ENCODE measurements around the gene NFIB. TPM values are rescaled to one million over a fixed set of nuclear protein-coding genes. Genes with fewer than 3 reads are reported as not detected.

The NFIB gene
- total RNA-seq, 2 experiments from 2014 or later = not detected

DNA sequence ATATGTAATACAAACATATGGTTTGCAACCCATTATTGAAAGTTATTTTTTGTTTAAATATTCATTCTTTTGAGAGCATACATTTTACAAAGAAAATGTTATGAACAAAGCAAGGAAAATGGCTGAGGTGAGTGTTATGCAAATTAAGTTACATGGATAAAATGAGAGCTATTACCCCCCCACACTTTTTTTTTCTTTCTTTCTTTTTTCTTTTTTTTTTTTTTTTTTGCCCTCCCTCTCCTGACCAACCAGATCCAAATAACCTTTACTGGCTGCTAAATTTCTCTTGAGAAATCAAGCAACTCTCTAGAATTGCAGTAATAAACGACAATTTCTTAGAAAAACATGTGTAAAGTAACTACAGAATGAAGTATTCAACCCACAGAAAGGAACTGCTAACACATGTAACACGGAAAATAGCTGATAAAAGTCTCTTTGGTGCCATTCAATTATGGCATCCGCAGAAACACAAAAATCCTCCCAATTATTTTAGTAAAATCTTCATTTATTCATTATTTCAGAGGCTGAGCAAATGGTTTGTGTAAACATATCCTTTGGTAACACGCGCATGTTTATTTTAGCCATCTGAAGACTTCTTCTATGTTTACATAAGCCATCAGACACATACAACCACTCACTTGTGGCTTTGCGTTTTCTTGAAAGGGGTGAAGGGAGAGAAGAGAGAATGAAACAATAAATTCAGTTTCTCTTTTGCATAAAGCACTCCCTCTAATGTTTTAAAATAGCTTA, 216.1 kb downstream of the NFIB start:
- POLR2A ChIA-PET = no interaction called here
- H3K9me3 Mint-ChIP-seq (ENCODE audit: insufficient read depth) = no peaks in the 10 kb centered on the region
- no peaks in the 10 kb centered on the region for H3K27me3 Mint-ChIP-seq (ENCODE audit: low read depth)
- no peak overlapping the region for H3K4me3 Mint-ChIP-seq
- H3K4me1 Mint-ChIP-seq (ENCODE audit: low read depth) = no peaks in the 10 kb centered on the region
- H3K36me3 Mint-ChIP-seq (ENCODE audit: low read depth) = no peaks in the 10 kb centered on the region
- DNase-seq (no peak), ATAC-seq (no peak)
- CTCF ChIA-PET = no interaction called here
- no peak overlapping the region for H3K27ac Mint-ChIP-seq

DNA sequence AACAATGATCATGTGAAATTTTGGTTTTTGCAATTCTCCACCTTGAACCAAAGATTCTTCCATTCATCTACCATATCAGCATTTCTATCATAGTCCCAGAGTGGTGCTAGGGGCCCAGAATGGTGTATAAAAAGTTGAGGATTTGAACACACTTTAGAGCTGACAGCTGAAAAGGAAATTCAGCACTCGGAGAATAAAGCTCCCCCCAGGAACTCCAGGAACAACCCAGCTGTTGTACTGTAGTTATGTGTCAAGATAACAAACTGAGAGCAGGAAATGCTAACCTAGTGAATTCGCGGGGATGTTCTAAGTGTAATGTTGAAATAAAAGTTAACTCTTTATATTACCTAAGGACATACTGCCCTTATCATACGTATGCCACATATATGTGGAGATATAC, 216.7 kb downstream of the NFIB start:
- DNase-seq (no peak), ATAC-seq (no peak)
- no peaks in the 10 kb centered on the region for H3K27me3 Mint-ChIP-seq (ENCODE audit: low read depth)
- POLR2A ChIA-PET = no interaction called here
- H3K27ac Mint-ChIP-seq = no peak overlapping the region
- H3K4me1 Mint-ChIP-seq (ENCODE audit: low read depth) = no peaks in the 10 kb centered on the region
- H3K4me3 Mint-ChIP-seq = no peak overlapping the region
- no peaks in the 10 kb centered on the region for H3K9me3 Mint-ChIP-seq (ENCODE audit: insufficient read depth)
- no peaks in the 10 kb centered on the region for H3K36me3 Mint-ChIP-seq (ENCODE audit: low read depth)
- CTCF ChIA-PET = no interaction called here

DNA sequence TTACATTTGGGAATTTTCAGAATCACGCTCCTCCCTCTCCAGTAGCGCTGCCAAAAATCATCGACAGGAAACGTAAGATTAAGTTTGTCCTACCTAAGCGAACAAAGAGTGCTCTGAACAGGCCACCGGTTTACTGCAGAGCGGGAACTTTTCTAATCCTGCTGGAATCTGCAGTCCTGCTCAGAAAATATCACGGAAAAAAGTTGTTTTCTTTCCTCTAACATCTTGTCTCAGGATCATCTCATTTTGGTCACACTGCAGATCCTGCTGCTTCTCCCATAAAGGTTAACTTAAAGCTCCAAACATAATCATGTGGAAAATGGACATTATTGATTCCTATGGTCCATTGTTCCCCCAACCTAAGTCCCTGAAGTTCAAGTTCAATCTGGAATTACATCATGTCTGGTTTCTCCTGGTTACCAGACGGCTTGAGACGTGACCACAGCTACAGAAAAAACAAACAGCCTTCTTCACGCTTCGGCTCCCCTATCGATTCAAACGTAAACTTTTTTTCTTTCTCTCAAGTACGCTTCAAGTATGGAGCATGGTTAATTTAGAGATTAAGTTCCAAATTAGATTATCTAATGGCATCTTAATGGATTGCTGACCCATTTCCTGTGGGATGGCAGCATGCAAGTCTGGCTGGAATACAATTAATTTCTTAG, 217.6 kb downstream of the NFIB start:
- Mint-ChIP-seq H3K27me3 (ENCODE audit: low read depth) (no peaks in the 10 kb centered on the region), H3K36me3 (ENCODE audit: low read depth) (no peaks in the 10 kb centered on the region), H3K27ac (no peak overlapping the region), H3K9me3 (ENCODE audit: insufficient read depth) (no peaks in the 10 kb centered on the region), H3K4me3 (no peak overlapping the region), H3K4me1 (ENCODE audit: low read depth) (no peaks in the 10 kb centered on the region)
- ChIA-PET CTCF (no interaction called here), POLR2A (no interaction called here)
- ATAC-seq (no peak), DNase-seq (no peak)

DNA sequence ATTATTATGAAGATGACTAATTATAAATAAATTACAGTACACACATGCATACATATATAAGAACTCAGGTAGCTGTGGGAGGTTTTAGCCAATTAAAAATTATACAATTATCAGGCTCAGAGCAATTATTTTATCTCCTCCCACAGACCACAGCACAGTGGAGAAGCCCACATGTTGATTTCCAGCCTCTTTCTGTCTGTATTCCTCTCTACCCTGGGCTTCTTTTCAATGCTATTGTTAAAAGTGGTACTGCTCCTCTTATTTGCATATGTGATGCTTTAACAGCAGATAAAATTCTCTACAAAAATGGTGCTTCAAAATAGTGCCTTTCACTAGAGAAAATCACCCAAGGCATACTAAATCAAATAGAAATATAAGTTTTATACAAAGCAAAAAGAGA, 218.7 kb downstream of the NFIB start:
- ATAC-seq (no peak), DNase-seq (no peak)
- POLR2A ChIA-PET = no interaction called here
- Mint-ChIP-seq H3K27ac (no peak overlapping the region), H3K27me3 (ENCODE audit: low read depth) (no peaks in the 10 kb centered on the region), H3K9me3 (ENCODE audit: insufficient read depth) (no peaks in the 10 kb centered on the region), H3K4me1 (ENCODE audit: low read depth) (no peaks in the 10 kb centered on the region), H3K4me3 (no peak overlapping the region), H3K36me3 (ENCODE audit: low read depth) (no peaks in the 10 kb centered on the region)
- CTCF ChIA-PET = no interaction called here

DNA sequence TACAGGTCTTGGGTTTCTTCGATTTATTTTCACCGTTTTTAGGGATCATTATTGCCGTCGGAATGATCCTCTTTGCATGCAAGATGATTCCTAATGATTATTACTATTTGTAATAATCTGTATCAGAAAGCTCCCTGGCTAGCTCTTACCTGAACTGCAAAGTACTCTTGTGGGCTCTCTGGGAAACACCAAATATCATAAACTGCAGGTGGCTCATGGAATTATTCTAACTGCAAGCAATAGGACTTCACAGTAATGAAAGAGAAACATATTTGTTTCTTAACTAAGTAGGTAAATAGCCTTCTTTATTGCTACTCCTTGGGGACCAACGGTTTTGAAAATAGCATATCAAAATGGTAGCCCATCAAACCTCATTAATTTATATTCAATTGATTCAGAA, 219.4 kb downstream of the NFIB start:
- ChIA-PET CTCF (no interaction called here), POLR2A (no interaction called here)
- no peaks in the 10 kb centered on the region for H3K36me3 Mint-ChIP-seq (ENCODE audit: low read depth)
- no peak for ATAC-seq
- no peaks in the 10 kb centered on the region for H3K27me3 Mint-ChIP-seq (ENCODE audit: low read depth)
- no peaks in the 10 kb centered on the region for H3K4me1 Mint-ChIP-seq (ENCODE audit: low read depth)
- no peak for DNase-seq
- no peak overlapping the region for H3K27ac Mint-ChIP-seq
- H3K4me3 Mint-ChIP-seq = no peak overlapping the region
- no peaks in the 10 kb centered on the region for H3K9me3 Mint-ChIP-seq (ENCODE audit: insufficient read depth)

DNA sequence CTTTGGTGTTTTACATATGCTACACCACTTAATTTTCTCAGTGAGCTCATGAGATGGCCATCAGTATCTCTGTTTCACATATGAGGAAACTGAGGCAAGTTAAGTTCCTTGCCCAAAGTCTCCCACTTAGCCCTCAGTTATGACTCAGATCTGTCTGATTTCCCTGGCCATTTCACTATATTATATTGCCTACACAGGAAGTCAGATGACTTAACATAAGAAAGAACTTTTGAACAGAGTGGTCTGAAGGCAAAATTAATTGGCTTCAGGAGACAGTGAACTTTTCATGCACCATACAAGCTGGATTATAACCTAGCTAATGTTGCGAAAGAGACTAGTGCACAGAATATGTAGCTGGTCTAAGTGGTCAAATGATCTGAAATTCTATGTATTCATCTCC, 221.6 kb downstream of the NFIB start:
- DNase-seq (no peak), ATAC-seq (no peak)
- no peak overlapping the region for H3K4me3 Mint-ChIP-seq
- no peaks in the 10 kb centered on the region for H3K27me3 Mint-ChIP-seq (ENCODE audit: low read depth)
- no peaks in the 10 kb centered on the region for H3K36me3 Mint-ChIP-seq (ENCODE audit: low read depth)
- H3K4me1 Mint-ChIP-seq (ENCODE audit: low read depth) = no peaks in the 10 kb centered on the region
- no peak overlapping the region for H3K27ac Mint-ChIP-seq
- POLR2A ChIA-PET = no interaction called here
- no peaks in the 10 kb centered on the region for H3K9me3 Mint-ChIP-seq (ENCODE audit: insufficient read depth)
- CTCF ChIA-PET = no interaction called here

DNA sequence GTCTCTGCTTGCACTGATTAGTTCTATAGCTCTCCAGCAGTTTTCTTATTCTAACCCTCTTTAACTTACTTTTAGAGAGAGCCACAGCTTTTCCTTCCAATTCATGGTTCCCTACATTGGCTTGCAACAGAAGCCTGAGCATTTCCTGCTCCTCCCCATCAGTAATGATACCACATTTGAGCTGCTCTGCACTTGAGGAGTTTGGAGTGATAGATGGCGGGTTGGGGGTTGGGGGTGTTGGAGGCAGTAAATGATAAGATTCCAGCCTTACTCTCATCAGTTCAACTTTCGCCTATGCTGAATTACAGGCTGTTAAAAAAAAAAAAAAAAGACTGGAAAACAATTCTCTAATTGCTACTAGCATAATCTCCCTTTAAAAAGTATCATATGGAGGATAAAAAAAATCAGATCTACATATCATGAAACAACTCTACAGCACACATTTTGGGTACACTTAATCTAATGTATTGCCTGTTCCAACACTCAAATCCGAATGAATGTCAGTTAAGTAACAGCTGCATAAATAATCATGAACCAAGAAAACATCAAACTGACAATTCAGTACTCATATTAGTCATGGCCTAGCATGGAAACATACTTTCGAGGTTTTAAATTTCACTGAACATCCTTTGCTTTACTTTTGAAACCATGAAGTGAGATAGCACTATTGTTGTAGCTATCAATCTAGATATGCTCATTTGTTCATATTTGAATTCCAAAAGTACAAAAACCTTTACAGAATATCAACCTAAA, 224.7 kb downstream of the NFIB start:
- H3K4me1 Mint-ChIP-seq (ENCODE audit: low read depth) = no peaks in the 10 kb centered on the region
- CTCF ChIA-PET = no interaction called here

DNA sequence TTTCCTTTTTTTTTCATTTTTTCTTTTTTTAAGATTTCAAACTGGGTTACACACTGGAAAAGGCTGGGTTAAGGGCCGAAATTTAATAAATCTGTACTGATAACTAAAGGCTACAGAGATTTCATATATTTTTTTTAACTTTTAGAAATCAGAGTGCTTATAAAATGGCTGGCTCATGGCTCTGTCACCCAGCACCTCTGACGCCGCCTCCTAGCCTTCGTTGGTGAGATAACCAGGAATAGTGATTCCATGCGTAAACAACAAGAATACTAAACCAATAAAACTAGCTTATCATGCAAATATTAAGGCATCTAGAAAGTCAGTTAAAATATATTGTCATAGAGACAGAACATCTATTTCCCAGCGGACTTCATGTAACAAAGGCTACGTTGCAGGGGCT, 226.4 kb downstream of the NFIB start:
- H3K9me3 Mint-ChIP-seq (ENCODE audit: insufficient read depth) = no peaks in the 10 kb centered on the region
- ChIA-PET CTCF (no interaction called here), POLR2A (no interaction called here)
- ATAC-seq (no peak), DNase-seq (no peak)
- no peaks in the 10 kb centered on the region for H3K4me1 Mint-ChIP-seq (ENCODE audit: low read depth)
- no peaks in the 10 kb centered on the region for H3K27me3 Mint-ChIP-seq (ENCODE audit: low read depth)
- H3K36me3 Mint-ChIP-seq (ENCODE audit: low read depth) = no peaks in the 10 kb centered on the region
- no peak overlapping the region for H3K27ac Mint-ChIP-seq
- H3K4me3 Mint-ChIP-seq = no peak overlapping the region

More for the DNA sequence above, 224.7 kb downstream of the NFIB start:
- no peak for DNase-seq
- POLR2A ChIA-PET = no interaction called here
- Mint-ChIP-seq H3K36me3 (ENCODE audit: low read depth) (no peaks in the 10 kb centered on the region), H3K9me3 (ENCODE audit: insufficient read depth) (no peaks in the 10 kb centered on the region), H3K27ac (no peak overlapping the region), H3K4me3 (no peak overlapping the region), H3K27me3 (ENCODE audit: low read depth) (no peaks in the 10 kb centered on the region)
- no peak for ATAC-seq

DNA sequence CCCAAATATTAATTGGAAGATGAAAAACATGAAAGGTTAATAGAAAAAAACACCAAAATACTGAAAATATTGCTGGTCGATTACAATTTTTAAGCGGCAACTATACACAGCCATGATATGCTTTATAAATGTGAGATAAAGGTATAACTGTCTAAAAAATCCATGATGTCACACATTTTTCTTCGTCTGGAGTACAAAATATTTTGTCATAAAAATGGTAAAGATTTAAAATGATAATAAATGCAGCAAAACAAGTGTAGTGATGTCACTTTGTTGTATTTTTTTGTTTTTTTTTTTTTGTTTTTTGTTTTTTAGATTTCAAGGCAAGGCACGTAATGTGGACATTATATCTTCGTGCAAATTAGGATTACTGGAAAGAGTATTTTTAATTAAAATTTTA, 227.4 kb downstream of the NFIB start:
- no peak overlapping the region for H3K4me3 Mint-ChIP-seq
- POLR2A ChIA-PET = no interaction called here

DNA sequence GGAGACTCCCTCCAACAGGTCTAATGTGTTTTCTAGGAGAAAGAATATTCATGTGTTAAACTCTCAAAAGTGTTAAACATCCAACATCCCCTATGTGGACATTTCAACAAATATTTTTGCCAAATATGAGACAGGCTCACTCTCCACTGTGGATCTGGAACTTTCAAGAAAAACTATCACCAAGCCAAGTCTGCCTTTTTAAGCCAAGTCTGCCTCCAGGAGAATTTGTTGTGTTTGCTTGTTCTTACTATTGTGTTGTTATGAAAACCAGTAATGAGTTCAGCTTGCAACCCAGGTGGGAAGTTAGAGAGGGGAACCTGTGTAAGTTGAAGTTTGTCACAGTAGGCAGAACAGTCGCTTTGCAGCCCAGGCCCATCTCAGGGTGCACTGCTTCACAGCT, 228.1 kb downstream of the NFIB start:
- H3K4me3 Mint-ChIP-seq = no peak overlapping the region
- H3K27ac Mint-ChIP-seq = no peak overlapping the region
- DNase-seq (no peak), ATAC-seq (no peak)
- H3K9me3 Mint-ChIP-seq (ENCODE audit: insufficient read depth) = no peaks in the 10 kb centered on the region
- ChIA-PET POLR2A (no interaction called here), CTCF (interaction anchor here (0.7 kb wide), 1 partner anchor 238 kb away, joined by 4 read pairs; no protein-coding TSS in a partner anchor)
- no peaks in the 10 kb centered on the region for H3K36me3 Mint-ChIP-seq (ENCODE audit: low read depth)
- no peaks in the 10 kb centered on the region for H3K27me3 Mint-ChIP-seq (ENCODE audit: low read depth)
- no peaks in the 10 kb centered on the region for H3K4me1 Mint-ChIP-seq (ENCODE audit: low read depth)

More for the DNA sequence above, 227.4 kb downstream of the NFIB start:
- CTCF ChIA-PET = interaction anchor here (0.7 kb wide), 1 partner anchor 238 kb away, joined by 4 read pairs; no protein-coding TSS in a partner anchor
- DNase-seq = no peak
- Mint-ChIP-seq H3K27me3 (ENCODE audit: low read depth) (no peaks in the 10 kb centered on the region), H3K4me1 (ENCODE audit: low read depth) (no peaks in the 10 kb centered on the region), H3K9me3 (ENCODE audit: insufficient read depth) (no peaks in the 10 kb centered on the region), H3K36me3 (ENCODE audit: low read depth) (no peaks in the 10 kb centered on the region), H3K27ac (no peak overlapping the region)
- ATAC-seq = no peak

DNA sequence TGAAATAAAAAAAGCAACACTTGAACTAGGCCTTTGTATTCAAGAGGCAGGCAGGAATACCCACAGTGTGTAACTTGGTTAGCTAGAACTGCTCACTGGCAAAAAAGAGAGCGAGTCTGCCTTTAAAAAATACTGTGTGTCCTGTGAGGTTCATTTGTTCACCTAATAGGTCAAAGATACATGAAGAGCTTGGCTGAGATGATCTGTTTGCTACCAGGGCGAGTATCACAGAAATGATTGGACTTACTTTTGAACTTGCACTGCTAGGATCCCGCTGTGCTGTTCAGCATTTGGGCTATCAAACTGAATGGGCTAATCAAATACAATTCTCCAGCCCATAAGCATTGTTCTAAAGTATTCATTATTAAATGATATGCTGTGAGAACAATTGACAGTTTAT, 229.1 kb downstream of the NFIB start:
- DNase-seq (no peak), ATAC-seq (no peak)
- POLR2A ChIA-PET = no interaction called here
- H3K9me3 Mint-ChIP-seq (ENCODE audit: insufficient read depth) = no peaks in the 10 kb centered on the region
- no peak overlapping the region for H3K4me3 Mint-ChIP-seq
- no peak overlapping the region for H3K27ac Mint-ChIP-seq
- CTCF ChIA-PET = no interaction called here
- no peaks in the 10 kb centered on the region for H3K36me3 Mint-ChIP-seq (ENCODE audit: low read depth)
- H3K4me1 Mint-ChIP-seq (ENCODE audit: low read depth) = no peaks in the 10 kb centered on the region
- no peaks in the 10 kb centered on the region for H3K27me3 Mint-ChIP-seq (ENCODE audit: low read depth)

DNA sequence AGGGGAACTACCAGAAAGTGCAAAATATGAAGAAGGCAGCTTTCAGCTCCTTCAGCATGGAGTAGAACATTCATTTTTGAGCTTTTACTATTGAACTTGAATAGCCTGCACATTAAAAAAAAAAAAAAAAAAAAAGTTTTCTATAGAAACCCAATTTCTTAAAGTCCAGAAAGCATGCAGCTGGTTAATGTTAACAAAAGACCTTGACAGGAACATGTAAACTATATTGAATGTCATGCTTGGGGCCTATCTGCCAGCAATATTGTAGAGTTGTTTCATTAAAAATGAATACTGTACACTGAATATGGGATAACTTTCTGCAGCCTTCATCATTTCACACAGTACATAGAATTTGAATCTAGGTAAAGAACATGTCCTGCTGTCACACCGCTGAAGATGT, 230.6 kb downstream of the NFIB start:
- Mint-ChIP-seq H3K9me3 (ENCODE audit: insufficient read depth) (no peaks in the 10 kb centered on the region), H3K4me3 (no peak overlapping the region), H3K27ac (no peak overlapping the region), H3K27me3 (ENCODE audit: low read depth) (no peaks in the 10 kb centered on the region), H3K36me3 (ENCODE audit: low read depth) (no peaks in the 10 kb centered on the region), H3K4me1 (ENCODE audit: low read depth) (no peaks in the 10 kb centered on the region)
- DNase-seq (no peak), ATAC-seq (no peak)
- ChIA-PET CTCF (no interaction called here), POLR2A (no interaction called here)
